ENCODE data around the gene USP48.
"Not testable (repeated sequence)": the region's sequence is repeated elsewhere in the genome, so short reads cannot be mapped to it uniquely, and the experiment has no call there.

Gene USP48

DNA sequence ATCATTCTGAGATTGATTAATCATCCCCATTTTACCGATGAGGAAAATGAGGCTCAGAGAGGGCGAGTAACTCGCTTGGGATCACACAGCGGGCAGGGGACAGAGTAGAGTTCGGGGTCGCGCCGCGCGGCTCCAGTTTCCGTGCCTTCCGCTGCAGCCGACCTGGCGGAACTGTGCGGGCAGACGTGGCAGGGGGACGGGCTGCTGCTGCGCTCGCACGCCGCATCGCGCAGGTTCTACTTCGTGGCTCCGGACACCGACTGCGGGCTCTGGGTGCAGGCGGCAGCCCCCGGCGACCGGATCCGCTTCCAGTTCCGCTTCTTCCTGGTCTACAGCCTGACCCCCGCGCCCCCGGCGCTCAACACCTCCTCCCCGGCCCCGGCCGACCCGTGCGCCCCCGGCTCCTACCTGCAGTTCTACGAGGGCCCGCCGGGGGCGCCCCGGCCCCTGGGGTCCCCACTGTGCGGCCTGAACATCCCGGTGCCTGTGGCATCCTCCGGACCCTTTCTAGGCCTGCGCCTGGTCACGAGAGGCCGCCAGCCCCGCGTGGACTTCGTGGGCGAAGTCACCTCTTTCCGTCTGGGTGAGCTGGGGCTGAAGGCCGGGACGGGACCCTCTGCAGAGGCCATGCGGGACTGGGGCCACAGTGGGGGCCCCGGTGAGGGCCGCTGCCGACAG is 31.4 kb upstream of the USP48 start:
- DNase-seq: no peak

DNA sequence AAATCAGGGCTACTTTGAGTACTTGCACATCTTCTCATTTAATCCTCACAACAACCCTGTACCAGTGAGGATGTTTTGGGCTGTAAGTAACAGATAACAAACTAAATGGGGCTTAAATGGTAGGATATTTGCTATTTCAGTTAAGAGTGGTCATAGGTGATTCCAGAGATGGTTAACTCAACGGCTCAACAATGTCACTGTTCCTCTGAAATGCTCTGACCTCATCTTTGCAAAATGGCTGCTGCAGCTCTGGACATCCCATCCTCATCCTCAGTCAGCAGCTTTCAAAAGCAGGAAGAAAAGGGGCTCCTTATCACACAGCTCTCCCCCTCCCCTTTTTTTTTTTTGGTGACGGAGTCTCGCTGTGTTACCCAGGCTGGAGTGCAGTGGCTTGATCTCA is 30.6 kb upstream of the USP48 start:
- no peak for DNase-seq

DNA sequence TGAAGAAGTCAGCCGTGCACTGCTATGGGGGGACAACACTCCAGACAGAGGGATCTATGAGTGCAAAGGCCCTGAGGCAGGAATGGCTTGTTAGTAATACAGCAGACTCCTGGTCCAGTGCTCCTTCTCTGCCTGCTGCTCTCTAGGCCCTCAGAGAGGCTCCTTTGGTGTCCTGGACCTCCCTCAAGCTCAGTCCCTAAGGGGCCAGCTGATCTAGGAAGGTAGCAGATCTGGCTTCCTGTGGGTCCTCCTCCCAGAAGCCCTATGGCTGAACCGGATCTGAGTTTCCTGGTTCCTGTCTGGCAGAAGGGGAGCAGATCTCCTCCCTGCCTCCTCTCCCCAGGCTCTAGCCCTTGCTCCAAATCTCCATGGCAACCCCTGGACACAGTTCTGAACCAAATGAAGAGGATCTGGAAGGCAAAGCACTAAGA is 28.9 kb upstream of the USP48 start, which contains the start of gene LDLRAD2:
LDLRAD2 (plus strand) TSS at position 391 of the 431 bp plus-strand sequence. CDS start 187 bp downstream, outside the sequence.
- DNase-seq: no peak

GRCh38 chr1:21804536-21804935 is 21.6 kb upstream of the USP48 start:
- DNase-seq: no peak

- no peak for DNase-seq
These were observed 18.2 kb upstream of the USP48 start for GRCh38 chr1:21801100-21801499.

GRCh38 chr1:21799730-21800129 is 16.8 kb upstream of the USP48 start:
- no peak for DNase-seq

DNA sequence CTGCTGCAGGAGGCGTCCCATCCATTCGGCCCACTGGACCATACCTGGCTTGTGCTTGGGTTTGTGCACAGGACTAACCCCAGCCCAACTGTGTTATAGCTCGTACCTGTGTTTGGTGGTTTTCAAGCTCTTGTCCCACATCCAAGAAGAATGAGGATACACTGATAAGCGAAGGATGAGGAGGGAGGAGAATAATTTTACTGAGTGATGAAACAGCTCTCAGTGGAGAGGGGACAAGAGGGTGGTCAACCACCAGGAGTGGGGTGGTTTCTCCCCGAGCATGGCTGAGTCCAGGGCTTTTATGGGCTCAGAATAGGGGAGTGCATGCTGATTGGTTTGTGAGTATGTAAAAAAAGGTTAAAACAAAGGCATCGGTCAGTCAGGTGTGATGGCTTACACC is 12.1 kb upstream of the USP48 start:
- no peak for DNase-seq

DNA sequence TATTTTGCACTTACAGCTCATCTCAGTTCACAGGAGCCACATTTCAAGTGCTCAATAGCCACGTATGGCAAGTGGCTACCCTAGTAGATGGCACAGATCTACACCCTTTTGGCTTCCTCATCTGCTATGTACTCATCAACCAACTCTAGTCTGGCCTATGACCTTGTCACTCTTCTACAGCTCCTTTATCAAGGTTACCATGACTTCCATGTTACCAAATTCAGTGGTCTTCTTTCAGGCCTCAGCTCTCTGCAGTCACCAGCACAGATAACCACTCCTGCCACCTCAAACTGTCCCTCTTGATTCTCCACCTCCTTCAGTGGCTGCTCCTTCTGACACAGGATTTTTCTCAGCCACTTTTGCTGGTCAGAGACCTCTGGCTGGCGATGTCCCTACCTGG is 11.7 kb upstream of the USP48 start:
- no peak for DNase-seq

DNA sequence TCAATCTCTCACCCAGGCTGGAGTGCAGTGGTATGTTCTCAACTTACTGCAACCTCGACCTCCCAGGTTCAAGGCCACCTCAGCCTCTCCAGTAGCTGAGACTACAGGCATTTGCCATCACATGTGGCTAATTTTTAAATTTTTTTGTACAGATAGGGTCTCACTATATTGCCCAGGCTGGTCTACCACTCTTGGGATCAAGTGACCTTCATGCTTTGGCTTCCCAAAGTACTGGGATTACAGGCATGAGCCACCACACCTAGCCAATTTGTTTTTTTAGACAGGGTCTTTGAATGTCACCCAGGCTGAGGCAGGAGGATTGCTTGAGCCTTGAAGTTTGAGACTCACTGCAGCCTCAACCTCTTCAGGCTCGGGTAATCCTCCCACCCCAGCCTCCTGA is 10.2 kb upstream of the USP48 start:
- no peak for DNase-seq

- DNase-seq: no peak
These were observed 3.7 kb upstream of the USP48 start for GRCh38 chr1:21786640-21787039.

GRCh38 chr1:21785764-21786163 is 2.8 kb upstream of the USP48 start:
- DNase-seq: not testable (repeated sequence)

DNA sequence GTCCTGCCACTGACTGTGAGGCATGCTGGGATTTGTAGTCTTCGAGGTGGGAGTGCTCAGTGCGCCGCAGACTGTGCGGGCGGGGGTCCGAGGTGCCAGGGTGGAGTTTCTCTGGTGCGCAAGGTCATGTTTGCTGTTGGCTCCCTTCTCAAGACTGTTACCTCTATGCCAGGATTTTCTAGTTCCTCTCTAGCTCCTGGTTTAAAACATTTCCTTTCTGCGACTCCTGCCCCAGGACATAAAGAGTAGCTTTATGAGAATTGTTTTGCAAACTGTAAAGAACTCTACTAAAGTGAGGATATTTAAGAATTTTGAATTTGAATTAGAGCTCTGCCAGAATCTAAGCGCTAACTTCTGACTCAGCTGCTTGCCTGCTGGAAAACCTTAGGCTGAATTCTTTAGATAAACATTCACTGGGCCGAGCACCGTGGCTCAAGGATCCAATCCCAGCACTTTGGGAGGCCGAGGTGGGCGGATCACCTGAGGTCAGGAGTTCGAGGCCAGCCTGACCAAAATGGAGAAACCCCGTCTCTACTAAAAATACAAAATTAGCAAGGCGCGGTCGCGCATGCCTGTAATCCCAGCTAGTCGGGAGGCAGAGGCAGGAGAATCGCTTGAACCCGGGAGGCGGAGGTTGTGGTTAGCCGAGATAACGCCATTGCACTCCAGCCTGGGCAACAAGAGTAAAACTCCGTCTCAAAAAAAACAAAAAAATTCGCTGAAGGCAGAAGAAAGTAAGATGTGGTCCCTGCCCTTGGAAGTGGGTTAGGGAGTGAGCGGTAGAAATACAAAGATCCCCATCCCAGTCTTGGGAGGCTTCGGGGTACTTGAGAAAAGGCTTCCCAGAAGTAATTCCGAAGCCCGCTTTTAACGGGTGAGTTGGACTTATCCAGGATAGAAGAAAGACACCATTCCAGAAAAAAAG is 992 bp upstream of the USP48 start:
- DNase-seq: peak; percentile 85

GRCh38 chr1:21782349-21782867 is 541 bp downstream of the USP48 start:
- peak; percentile 54 for DNase-seq

GRCh38 chr1:21781815-21782348 is 1.1 kb downstream of the USP48 start:
- DNase-seq: no peak

- no peak for DNase-seq
These were observed 3.1 kb downstream of the USP48 start for GRCh38 chr1:21779613-21780521.

- DNase-seq: no peak
These were observed 4.6 kb downstream of the USP48 start for GRCh38 chr1:21778405-21778727.

- not testable (repeated sequence) for DNase-seq
These were observed 6.0 kb downstream of the USP48 start for GRCh38 chr1:21776925-21777324.

DNA sequence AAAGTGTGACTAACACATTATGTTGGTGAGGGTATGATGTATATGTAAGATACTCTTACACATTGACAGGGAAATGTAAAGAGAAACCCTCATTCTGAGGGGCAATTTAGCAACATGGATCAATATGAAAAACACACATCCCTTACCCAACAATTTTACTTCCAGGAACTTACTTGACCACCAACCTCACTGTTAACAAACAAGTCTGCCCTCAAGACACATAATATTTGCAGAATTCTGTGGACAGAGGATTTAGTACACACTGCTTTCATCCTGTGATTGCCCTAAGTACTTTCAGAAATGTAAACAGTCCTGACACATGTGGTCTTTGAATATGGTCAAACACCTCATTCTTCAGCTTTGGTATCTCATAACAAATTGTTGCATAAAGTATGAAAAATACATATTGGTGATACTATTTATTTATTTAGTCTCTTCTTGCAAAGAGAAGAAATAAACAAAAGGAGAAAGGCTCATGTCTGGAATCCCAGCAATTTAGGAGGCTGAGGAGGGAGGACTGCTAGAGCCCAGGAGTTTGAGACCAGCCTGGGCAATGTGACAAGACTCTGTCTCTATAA is 6.9 kb downstream of the USP48 start:
- no peak for DNase-seq

DNA sequence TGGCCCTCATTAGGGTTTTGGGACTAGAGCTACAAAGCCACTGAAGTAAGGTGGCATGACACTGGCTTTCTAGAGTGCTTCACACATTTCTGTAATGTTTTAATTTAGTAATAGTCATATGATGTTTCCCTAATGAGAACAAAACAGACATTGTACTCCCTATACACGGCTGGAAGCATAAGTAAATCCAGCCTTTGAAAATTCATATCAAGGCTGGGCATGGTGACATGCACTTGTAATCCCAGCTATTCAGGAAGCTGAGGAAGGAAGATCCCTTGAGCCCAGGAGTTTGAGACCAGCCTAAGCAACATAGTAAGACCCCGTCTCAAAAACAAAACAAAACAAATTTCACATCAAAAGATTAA is 7.4 kb downstream of the USP48 start:
- DNase-seq: no peak

DNA sequence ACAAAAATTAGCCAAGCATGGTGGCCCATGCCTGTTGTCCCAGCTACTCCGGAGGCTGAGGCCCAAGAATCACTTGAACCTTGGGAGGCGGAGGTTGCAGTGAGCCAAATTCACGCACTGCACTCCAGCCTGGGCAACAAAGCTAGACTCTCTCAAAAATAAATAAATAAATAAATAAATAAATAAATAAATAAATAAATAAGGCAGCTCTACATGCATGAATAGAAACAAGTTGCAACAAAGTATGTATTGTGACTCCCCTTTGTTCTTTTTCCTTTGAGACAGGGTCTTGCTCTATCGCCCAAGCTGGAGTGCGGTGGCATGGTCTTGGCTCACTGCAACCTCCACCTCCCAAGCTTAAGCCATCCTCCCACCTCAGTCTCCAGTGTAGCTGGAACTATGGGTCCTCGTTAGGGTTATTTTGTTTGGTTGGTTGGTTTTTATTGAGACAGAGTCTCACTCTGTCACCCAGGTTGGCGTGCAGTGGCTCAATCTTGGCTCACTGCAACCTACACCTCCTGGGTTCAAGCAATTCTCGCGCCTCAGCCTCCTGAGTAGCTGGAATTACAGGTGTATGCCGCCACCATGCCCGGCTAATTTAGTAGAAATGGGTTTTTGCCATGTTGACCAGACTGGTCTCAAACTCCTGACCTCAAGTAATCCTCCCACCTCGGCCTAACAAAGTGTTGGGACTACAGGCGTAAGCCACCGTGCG is 8.0 kb downstream of the USP48 start:
- DNase-seq: no peak

DNA sequence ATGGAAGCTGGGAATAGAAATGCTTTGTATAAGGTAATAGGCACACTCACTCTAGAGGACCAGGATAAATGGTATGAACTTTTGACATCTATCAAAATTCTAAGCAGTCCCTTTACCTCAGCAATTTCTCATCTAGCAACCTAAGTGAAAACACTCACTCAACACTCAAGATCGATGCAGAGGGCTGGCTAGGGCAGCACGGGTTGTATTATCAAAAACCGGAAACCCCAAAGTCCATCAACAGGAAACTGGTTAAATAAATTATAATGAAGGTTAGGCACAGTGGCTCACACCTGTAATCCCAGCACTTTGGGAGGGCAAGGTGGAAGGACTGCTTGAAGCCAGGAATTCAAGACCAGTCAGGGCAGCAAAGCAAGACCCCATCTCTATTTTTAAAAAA is 9.4 kb downstream of the USP48 start:
- DNase-seq: no peak

GRCh38 chr1:21771672-21772071 is 11.3 kb downstream of the USP48 start:
- not testable (repeated sequence) for DNase-seq
